Chondrocyte (in vitro differentiated cells): ENCODE measurements around the gene OR2T6. TPM values are rescaled to one million over a fixed set of nuclear protein-coding genes. Genes with fewer than 3 reads are reported as not detected.

Source experiments
- DNase-seq: peaks from one replicate; pipeline ENCODE4 v3.0.0; 2021; ENCODE audit warnings: mixed read lengths, low spot score
- H3K27ac Mint-ChIP-seq: one replicate; pipeline ENCODE4 v1.8.0; 2021; ENCODE audit warnings: mild to moderate bottlenecking, moderate library complexity, mixed read lengths; ENCODE audit not compliant: unreplicated experiment
- H3K27me3 Mint-ChIP-seq: 2 replicates; pipeline ENCODE4 v1.8.0; 2021; ENCODE audit warnings: low read depth, mixed read lengths
- H3K36me3 Mint-ChIP-seq: 2 replicates; pipeline ENCODE4 v1.8.0; 2021; ENCODE audit warnings: low read depth, mixed read lengths
- H3K4me1 Mint-ChIP-seq: 2 replicates; pipeline ENCODE4 v1.8.0; 2021; ENCODE audit warnings: low read depth, mild to moderate bottlenecking, mixed read lengths
- H3K4me3 Mint-ChIP-seq: one replicate; pipeline ENCODE4 v1.8.0; 2021; ENCODE audit warnings: mild to moderate bottlenecking, moderate library complexity, mixed read lengths; ENCODE audit not compliant: unreplicated experiment
- H3K9me3 Mint-ChIP-seq: 2 replicates; pipeline ENCODE4 v1.8.0; 2021; ENCODE audit warnings: low read depth, mixed read lengths
- long read RNA-seq: library from polyadenylated mRNA; stranded (forward); transcript quantifications from one replicate; pipeline ENCODE4 v2.0.0, GENCODE V29; 2021
- total RNA-seq: library from RNA; stranded (reverse); gene quantifications from 3 replicates; pipeline ENCODE4 v1.2.1, GENCODE V29; 2021
- TF ChIP-seq, protein P1 (sequence below): fragments of 200-600 bp; sonication (generic); IDR thresholded peaks from 2 replicates; pipeline ENCODE4 v1.5.0; 2021; ENCODE audit warnings: antibody characterized with exemption, mild to moderate bottlenecking, moderate library complexity

OR2T6 gene
- not detected in 3 replicates for total RNA-seq
- long read RNA-seq: 0 reads

- TF ChIP-seq, protein P1, sequence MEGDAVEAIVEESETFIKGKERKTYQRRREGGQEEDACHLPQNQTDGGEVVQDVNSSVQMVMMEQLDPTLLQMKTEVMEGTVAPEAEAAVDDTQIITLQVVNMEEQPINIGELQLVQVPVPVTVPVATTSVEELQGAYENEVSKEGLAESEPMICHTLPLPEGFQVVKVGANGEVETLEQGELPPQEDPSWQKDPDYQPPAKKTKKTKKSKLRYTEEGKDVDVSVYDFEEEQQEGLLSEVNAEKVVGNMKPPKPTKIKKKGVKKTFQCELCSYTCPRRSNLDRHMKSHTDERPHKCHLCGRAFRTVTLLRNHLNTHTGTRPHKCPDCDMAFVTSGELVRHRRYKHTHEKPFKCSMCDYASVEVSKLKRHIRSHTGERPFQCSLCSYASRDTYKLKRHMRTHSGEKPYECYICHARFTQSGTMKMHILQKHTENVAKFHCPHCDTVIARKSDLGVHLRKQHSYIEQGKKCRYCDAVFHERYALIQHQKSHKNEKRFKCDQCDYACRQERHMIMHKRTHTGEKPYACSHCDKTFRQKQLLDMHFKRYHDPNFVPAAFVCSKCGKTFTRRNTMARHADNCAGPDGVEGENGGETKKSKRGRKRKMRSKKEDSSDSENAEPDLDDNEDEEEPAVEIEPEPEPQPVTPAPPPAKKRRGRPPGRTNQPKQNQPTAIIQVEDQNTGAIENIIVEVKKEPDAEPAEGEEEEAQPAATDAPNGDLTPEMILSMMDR: no peak
- DNase-seq: no peak
- H3K9me3 Mint-ChIP-seq: peaks cover 62% of the 10 kb centered on the region
- H3K4me3 Mint-ChIP-seq: no peak within 1 kb of the TSS
- no peak within 1 kb of the TSS for H3K27ac Mint-ChIP-seq
- no peaks in the 10 kb centered on the region for H3K4me1 Mint-ChIP-seq
- no peaks in the 10 kb centered on the region for H3K27me3 Mint-ChIP-seq
- H3K36me3 Mint-ChIP-seq: no peaks in the 10 kb centered on the region
Measured at GRCh38 chr1:248375446-248375845, at the start of gene OR2T6. OR2T6 (plus strand) TSS chr1:248375746; CDS start chr1:248387609, 11,863 bp downstream.

- no peak for DNase-seq
- no peak overlapping the region for H3K4me3 Mint-ChIP-seq
- H3K36me3 Mint-ChIP-seq: no peaks in the 10 kb centered on the region
- TF ChIP-seq, protein P1: no peak
- no peaks in the 10 kb centered on the region for H3K27me3 Mint-ChIP-seq
- peaks cover 48% of the 10 kb centered on the region for H3K9me3 Mint-ChIP-seq
- H3K27ac Mint-ChIP-seq: no peak overlapping the region
- no peaks in the 10 kb centered on the region for H3K4me1 Mint-ChIP-seq
Measured at GRCh38 chr1:248343451-248343850, 32.1 kb upstream of the OR2T6 start.

DNA sequence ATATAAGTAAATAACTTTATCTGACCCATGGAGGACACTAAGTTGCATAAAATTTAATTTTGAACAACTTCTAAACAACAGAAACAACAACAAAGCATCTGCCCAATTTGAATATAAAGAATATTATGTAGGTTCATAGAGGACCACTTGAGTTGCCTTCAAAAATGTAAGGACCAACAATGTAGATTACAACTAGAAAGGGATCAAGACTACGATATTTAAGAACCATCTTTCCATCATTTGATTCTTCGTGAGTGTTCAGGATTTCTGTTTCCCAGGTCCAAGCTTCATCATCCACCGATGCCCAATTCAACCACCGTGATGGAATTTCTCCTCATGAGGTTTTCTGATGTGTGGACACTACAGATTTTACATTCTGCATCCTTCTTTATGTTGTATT, 27.1 kb upstream of the OR2T6 start, which contains the start of gene OR14C36:
OR14C36 (plus strand) TSS at position 301 of the 400 bp plus-strand sequence; CDS start at position 301, 0 bp downstream.
- TF ChIP-seq, protein P1: no peak

GRCh38 chr1:248359415-248359814, 16.1 kb upstream of the OR2T6 start:
- Mint-ChIP-seq H3K36me3 (no peaks in the 10 kb centered on the region), H3K27me3 (no peaks in the 10 kb centered on the region), H3K9me3 (peaks cover 35% of the 10 kb centered on the region), H3K4me3 (no peak overlapping the region), H3K4me1 (no peaks in the 10 kb centered on the region), H3K27ac (no peak overlapping the region)
- TF ChIP-seq, protein P1: no peak
- DNase-seq: no peak

More for the DNA sequence above, 27.1 kb upstream of the OR2T6 start, which contains the start of gene OR14C36:
- Mint-ChIP-seq H3K36me3 (no peaks in the 10 kb centered on the region), H3K4me1 (no peaks in the 10 kb centered on the region), H3K9me3 (peaks cover 40% of the 10 kb centered on the region), H3K4me3 (no peak within 1 kb of the TSS), H3K27ac (no peak within 1 kb of the TSS), H3K27me3 (no peaks in the 10 kb centered on the region)
- DNase-seq: no peak

DNA sequence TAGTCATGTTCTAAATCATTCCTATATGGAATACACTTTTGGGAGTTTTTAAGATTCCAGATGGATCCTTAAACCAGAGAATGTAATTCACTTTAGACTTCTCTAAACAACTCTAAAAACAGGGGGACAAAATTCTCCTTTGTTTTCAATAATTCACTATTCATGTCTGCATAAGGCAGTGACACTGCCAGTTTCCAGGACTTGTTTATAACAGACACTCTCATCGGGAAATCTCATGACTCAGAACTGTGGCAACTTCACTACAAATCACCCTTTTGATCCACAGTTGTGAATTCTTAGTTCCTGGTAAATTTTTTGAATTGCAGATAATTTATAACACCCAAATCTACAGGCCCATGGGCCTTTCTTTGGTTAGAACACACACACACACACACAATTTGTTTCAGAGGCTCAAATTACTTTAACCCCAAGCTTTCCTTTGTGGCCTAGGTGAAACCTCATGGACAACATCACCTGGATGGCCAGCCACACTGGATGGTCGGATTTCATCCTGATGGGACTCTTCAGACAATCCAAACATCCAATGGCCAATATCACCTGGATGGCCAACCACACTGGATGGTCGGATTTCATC, 14.3 kb upstream of the OR2T6 start, which contains the start of gene OR2T4:
OR2T4 (plus strand) TSS at position 545 of the 595 bp plus-strand sequence; CDS start at position 545, 0 bp downstream.
- Mint-ChIP-seq H3K27me3 (no peaks in the 10 kb centered on the region), H3K4me1 (no peaks in the 10 kb centered on the region), H3K9me3 (peaks cover 50% of the 10 kb centered on the region), H3K36me3 (no peaks in the 10 kb centered on the region), H3K4me3 (no peak within 1 kb of the TSS), H3K27ac (no peak within 1 kb of the TSS)
- TF ChIP-seq, protein P1: no peak
- no peak for DNase-seq
